Immature natural killer cell (primary cell): ENCODE results near the gene LRRC3. TPM values are rescaled to one million over a fixed set of nuclear protein-coding genes. Genes with fewer than 3 reads are reported as not detected.
"Not testable (repeated sequence)": the region's sequence is repeated elsewhere in the genome, so short reads cannot be mapped to it uniquely, and the experiment has no call there.

Experiments
- DNase-seq, 3 donors: peaks; one replicate each; pipeline ENCODE4 v3.0.0; 2022; ENCODE audit warnings: mixed read lengths in 1 of 3
- H3K27ac Mint-ChIP-seq, 6 donors: one replicate each; pipeline ENCODE4 v1.8.0; 2020; ENCODE audit warnings: mixed read lengths in 6 of 6, mild to moderate bottlenecking in 5 of 6, inconsistent platforms in 4 of 6, moderate library complexity in 3 of 6
- H3K27me3 Mint-ChIP-seq, 3 donors: one replicate each; pipeline ENCODE4 v1.8.0; 2020 to 2021; ENCODE audit warnings: low read depth in 3 of 3, mild to moderate bottlenecking in 3 of 3, mixed read lengths in 3 of 3, moderate library complexity in 3 of 3, inconsistent platforms in 1 of 3
- H3K36me3 Mint-ChIP-seq, 3 donors: one replicate each; pipeline ENCODE4 v1.8.0; 2020; ENCODE audit warnings: mixed read lengths in 3 of 3, inconsistent platforms in 2 of 3, mild to moderate bottlenecking in 2 of 3
- H3K4me1 Mint-ChIP-seq, 2 donors: one replicate each; pipeline ENCODE4 v1.8.0; 2020; ENCODE audit warnings: inconsistent platforms in 2 of 2, mild to moderate bottlenecking in 2 of 2, mixed read lengths in 2 of 2, moderate library complexity in 1 of 2
- H3K4me3 Mint-ChIP-seq, 5 donors: one replicate each; pipeline ENCODE4 v1.8.0; 2020; ENCODE audit warnings: mild to moderate bottlenecking in 5 of 5, mixed read lengths in 5 of 5, inconsistent platforms in 3 of 5, moderate library complexity in 3 of 5
- H3K9me3 Mint-ChIP-seq, 6 donors: one replicate each; pipeline ENCODE4 v1.8.0; 2020; ENCODE audit warnings: mild to moderate bottlenecking in 6 of 6, mixed read lengths in 6 of 6, inconsistent platforms in 4 of 6, moderate library complexity in 3 of 6
- polyA plus RNA-seq, 3 donors: library from polyadenylated mRNA; unstranded; fragments of 300-500 nt; fragmentation: Illumina TruSeq; gene quantifications; one replicate each; pipeline ENCODE4 v1.2.3, GENCODE V29; 2021

Gene LRRC3, protein sequence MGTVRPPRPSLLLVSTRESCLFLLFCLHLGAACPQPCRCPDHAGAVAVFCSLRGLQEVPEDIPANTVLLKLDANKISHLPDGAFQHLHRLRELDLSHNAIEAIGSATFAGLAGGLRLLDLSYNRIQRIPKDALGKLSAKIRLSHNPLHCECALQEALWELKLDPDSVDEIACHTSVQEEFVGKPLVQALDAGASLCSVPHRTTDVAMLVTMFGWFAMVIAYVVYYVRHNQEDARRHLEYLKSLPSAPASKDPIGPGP
- under 1 TPM in 1 of 3 donors, not detected in 2; 0.29 TPM for polyA plus RNA-seq

DNA sequence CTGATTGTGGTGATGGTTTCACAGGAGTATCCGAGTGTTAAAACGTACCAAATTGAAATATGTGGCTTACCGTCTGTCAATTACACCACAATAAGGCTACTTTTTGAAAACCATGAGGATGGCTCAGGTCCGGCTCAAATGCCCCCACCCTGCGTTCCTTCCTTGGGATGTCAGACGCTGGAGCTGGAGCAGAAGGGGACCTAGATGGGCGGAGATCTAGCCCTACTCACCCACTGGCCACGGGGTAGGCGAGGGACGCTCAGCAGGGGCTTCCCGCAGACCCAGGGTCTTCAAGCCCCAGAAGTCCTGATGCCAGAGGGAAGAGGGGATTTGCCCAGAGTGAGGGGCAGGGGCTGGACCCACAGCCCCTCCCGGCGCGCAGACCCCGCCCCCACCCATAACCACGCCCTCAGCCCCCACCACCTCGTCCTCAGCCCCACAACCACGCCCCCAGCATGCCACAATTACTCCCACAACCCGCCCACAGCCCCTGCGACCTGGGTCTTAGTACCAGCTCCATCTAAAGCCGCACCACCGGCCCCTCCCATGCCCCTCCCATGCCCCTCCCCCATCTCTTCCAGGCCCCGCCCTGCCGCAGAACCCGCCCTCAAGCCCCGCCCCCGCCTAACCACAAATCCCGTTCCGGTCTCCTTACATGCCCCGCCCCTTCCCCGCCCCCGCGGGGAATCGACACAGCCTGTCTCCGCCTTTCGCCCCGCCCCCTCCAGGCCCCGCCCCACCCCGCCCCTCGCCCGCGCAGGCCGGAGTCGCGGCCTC, at the start of gene LRRC3:
Gene LRRC3 (plus strand): TSS at position 764 of the 777 bp plus-strand sequence. CDS start 1,135 bp downstream, outside the sequence.
- Mint-ChIP-seq H3K4me3 (peak within 1 kb of the TSS; percentile 76 to 82 (median 78)), H3K27me3 (peaks cover 7 to 15% (median 11%) of the 10 kb centered on the region in 3 donors), H3K4me1 (peaks cover 8 to 10% of the 10 kb centered on the region in 2 donors), H3K36me3 (no peaks in the 10 kb centered on the region), H3K27ac (peak within 1 kb of the TSS in 3 of 6 donors; percentile 54 to 66 (median 59)), H3K9me3 (peaks cover 0 to 6% (median 0%) of the 10 kb centered on the region in 6 donors)
- DNase-seq, result peak; percentile 61 to 71 (median 68)

DNA sequence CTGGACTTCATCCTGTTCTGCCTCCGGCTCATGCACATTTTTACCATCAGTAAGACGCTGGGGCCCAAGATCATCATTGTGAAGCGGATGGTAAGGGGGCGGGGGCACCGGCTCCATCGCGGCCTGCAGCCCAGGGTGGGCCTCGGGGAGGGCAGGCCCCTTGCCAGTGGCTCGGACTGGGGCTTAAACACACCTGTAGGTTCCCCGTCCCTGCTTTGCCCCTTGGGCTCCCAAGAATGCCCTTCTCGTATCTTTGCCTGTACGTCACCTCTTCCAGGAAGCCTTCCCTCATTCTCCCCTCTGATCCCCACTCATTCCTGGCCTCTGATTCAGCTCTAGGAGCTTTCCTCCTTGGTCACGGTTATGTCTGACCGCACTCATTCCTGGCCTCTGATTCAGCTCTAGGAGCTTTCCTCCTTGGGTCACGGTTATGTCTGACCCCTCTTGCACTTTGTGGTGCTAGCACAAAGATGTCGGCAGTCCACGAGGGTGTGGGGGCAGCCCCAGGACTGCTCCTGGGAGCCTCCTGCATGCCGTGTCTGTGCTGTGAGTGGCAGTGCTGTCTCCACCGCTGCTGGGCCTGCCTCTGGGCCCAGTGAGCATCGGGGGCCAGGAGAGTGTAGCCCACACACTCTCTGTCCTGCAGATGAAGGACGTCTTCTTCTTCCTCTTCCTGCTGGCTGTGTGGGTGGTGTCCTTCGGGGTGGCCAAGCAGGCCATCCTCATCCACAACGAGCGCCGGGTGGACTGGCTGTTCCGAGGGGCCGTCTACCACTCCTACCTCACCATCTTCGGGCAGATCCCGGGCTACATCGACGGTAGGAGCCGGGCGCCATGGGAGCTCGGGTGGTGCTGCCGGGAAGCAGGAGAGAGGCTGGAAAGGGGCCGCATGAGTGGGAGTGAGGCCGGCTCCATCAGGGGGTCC, 49.1 kb upstream of the LRRC3 start:
- Mint-ChIP-seq H3K9me3 (peaks cover 0 to 4% (median under 1%) of the 10 kb centered on the region in 6 donors), H3K27me3 (peaks cover 0 to 3% (median 0%) of the 10 kb centered on the region in 3 donors), H3K4me3 (no peak overlapping the region), H3K27ac (peak overlapping the region in 3 of 6 donors; percentile 12 to 45 (median 43)), H3K4me1 (no peaks in the 10 kb centered on the region), H3K36me3 (peaks cover 6 to 21% (median 15%) of the 10 kb centered on the region in 3 donors)
- no peak for DNase-seq

GRCh38 chr21:44406953-44407352, 48.4 kb upstream of the LRRC3 start:
- H3K36me3 Mint-ChIP-seq, result peaks cover 6 to 21% (median 19%) of the 10 kb centered on the region in 3 donors
- no peak overlapping the region for H3K4me3 Mint-ChIP-seq
- H3K27me3 Mint-ChIP-seq, result no peaks in the 10 kb centered on the region
- H3K4me1 Mint-ChIP-seq, result no peaks in the 10 kb centered on the region
- DNase-seq, result no peak
- H3K27ac Mint-ChIP-seq, result peak overlapping the region in 3 of 6 donors; percentile 46 to 89 (median 51)
- peaks cover 0 to 4% (median under 1%) of the 10 kb centered on the region in 6 donors for H3K9me3 Mint-ChIP-seq

DNA sequence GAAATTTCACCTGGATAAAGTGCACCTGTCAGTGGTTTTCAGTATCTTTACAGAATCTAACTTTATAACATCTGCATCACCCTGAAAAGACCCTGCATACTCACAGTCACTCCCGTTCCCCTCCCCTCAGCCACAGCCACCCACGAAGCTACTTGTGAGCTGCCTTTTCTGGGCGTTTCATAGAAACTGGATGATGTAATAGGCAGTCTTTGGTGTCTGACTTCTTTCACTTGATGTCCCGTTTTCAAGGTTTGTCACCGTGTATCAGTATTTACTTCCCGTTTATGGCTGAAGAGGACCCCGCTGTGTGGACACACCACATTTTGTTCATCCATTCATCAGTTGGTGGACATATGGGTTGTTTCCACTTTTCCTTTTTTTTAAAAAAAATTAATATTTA, 47.8 kb upstream of the LRRC3 start:
- H3K9me3 Mint-ChIP-seq, result peaks cover 0 to 4% (median under 1%) of the 10 kb centered on the region in 6 donors
- H3K27ac Mint-ChIP-seq, result peak overlapping the region in 5 of 6 donors; percentile 35 to 78 (median 50)
- DNase-seq, result no peak
- H3K27me3 Mint-ChIP-seq, result no peaks in the 10 kb centered on the region
- peaks cover 6 to 25% (median 24%) of the 10 kb centered on the region in 3 donors for H3K36me3 Mint-ChIP-seq
- H3K4me1 Mint-ChIP-seq, result peaks cover 0 to 2% of the 10 kb centered on the region in 2 donors
- no peak overlapping the region for H3K4me3 Mint-ChIP-seq

DNA sequence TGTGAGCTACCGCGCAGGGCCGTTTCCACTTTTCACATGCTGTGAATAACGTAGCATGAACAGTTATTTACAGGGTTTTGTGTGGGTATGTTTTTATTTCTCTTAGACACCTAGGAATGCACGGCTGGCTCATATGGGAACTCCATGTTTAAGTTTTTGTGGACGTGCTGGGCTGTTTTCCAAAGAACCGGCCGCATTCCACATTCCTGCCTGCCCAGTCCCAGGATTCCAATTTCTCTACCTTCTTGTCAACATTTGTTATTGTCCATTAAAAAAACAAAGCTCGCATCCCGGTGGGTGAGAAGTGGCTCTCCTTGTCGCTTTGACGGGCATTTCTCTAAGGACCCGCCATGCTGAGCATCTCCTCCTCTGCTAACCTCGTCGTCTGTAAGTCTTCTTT, 47.1 kb upstream of the LRRC3 start:
- H3K36me3 Mint-ChIP-seq, result peaks cover 6 to 29% (median 29%) of the 10 kb centered on the region in 3 donors
- peaks cover 0 to 2% of the 10 kb centered on the region in 2 donors for H3K4me1 Mint-ChIP-seq
- H3K4me3 Mint-ChIP-seq, result no peak overlapping the region
- H3K27ac Mint-ChIP-seq, result peak overlapping the region in 2 of 6 donors; percentile 7 to 62
- no peaks in the 10 kb centered on the region for H3K27me3 Mint-ChIP-seq
- DNase-seq, result no peak
- H3K9me3 Mint-ChIP-seq, result peaks cover 0 to 4% (median under 1%) of the 10 kb centered on the region in 6 donors

GRCh38 chr21:44413566-44414290, 41.6 kb upstream of the LRRC3 start:
- Mint-ChIP-seq H3K36me3 (peaks cover 0 to 34% (median 27%) of the 10 kb centered on the region in 3 donors), H3K4me3 (no peak overlapping the region), H3K27ac (no peak overlapping the region), H3K27me3 (peaks cover 0 to 2% (median 1%) of the 10 kb centered on the region in 3 donors), H3K4me1 (peaks cover 0 to 2% of the 10 kb centered on the region in 2 donors), H3K9me3 (peaks cover 0 to 3% (median 0%) of the 10 kb centered on the region in 6 donors)
- DNase-seq, result no peak

DNA sequence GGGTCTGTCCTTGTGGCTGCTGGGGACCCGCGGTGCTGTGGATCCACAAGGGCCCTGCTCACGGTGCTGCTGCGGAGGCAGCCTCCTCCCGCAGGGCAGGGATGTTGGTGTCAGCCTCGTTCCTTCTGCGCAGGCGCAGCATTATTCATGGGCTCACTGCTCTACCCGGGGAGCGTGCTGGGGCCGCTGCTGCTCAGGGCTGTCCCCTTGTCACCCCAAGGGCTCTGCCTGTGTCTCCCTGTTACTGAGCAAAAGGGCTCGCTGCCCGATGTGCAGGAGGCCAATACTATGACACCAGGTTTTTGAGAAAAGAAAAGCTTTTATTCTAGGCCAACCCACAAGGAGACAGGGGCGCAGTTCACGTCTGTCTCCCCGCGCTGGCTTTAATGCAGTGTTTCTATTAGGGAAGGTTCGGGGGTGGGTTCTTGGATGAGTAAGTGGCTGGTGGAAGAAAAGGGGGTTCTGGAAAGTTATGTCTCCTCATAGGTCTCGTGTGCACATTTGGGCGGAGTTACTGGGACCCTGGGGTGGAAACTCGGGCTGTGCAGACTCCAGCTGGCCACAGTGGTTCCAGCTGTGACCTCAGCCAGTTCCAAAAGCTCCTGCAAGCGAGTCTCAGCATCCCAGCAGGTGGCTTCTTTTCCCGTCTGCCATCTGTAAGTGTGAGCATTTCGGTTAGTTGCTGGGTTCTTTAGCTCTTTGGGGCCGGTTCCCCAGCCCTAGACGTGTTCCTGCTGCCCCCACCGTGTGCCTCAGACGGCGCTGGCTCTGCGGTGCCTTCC, 40.8 kb upstream of the LRRC3 start:
- Mint-ChIP-seq H3K9me3 (peaks cover 0 to 2% (median 0%) of the 10 kb centered on the region in 6 donors), H3K4me3 (no peak overlapping the region), H3K36me3 (peaks cover 3 to 30% (median 26%) of the 10 kb centered on the region in 3 donors), H3K4me1 (peaks cover 0 to 4% of the 10 kb centered on the region in 2 donors), H3K27me3 (peaks cover under 1 to 4% (median 2%) of the 10 kb centered on the region in 3 donors), H3K27ac (no peak overlapping the region)
- no peak for DNase-seq

- H3K4me3 Mint-ChIP-seq, result no peak overlapping the region
- H3K4me1 Mint-ChIP-seq, result peaks cover 0 to 6% of the 10 kb centered on the region in 2 donors
- no peak overlapping the region for H3K27ac Mint-ChIP-seq
- peaks cover 0 to 2% (median 0%) of the 10 kb centered on the region in 6 donors for H3K9me3 Mint-ChIP-seq
- H3K36me3 Mint-ChIP-seq, result peaks cover 6 to 28% (median 25%) of the 10 kb centered on the region in 3 donors
- DNase-seq, result no peak
- H3K27me3 Mint-ChIP-seq, result peaks cover 2 to 8% (median 4%) of the 10 kb centered on the region in 3 donors
Observed at GRCh38 chr21:44415073-44416025, 40.0 kb upstream of the LRRC3 start.

- Mint-ChIP-seq H3K27me3 (peaks cover 2 to 8% (median 4%) of the 10 kb centered on the region in 3 donors), H3K4me1 (peaks cover 0 to 6% of the 10 kb centered on the region in 2 donors), H3K9me3 (peaks cover 0 to 2% (median 0%) of the 10 kb centered on the region in 6 donors), H3K27ac (no peak overlapping the region), H3K4me3 (no peak overlapping the region), H3K36me3 (peaks cover 6 to 28% (median 25%) of the 10 kb centered on the region in 3 donors)
- DNase-seq, result no peak
Observed at GRCh38 chr21:44416193-44416592, 39.1 kb upstream of the LRRC3 start.

DNA sequence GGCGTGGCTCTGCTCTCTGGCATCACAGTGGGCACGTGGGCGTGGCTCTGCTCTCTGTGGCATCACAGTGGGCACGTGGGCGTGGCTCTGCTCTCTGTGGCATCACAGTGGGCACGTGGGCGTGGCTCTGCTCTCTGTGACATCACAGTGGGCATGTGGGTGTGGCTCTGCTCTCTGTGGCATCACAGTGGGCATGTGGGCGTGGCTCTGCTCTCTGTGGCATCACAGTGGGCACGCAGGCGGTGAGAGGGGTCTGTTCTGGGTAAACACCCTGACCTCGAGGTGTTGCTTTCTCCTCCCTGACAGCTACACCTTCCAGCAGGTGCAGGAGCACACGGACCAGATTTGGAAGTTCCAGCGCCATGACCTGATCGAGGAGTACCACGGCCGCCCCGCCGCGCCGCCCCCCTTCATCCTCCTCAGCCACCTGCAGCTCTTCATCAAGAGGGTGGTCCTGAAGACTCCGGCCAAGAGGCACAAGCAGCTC, 37.6 kb upstream of the LRRC3 start:
- Mint-ChIP-seq H3K36me3 (peaks cover 6 to 21% (median 11%) of the 10 kb centered on the region in 3 donors), H3K27ac (peak overlapping the region in 1 of 6 donors; percentile 49)
- not testable (repeated sequence) for H3K27me3 Mint-ChIP-seq, H3K4me1 Mint-ChIP-seq, H3K4me3 Mint-ChIP-seq, H3K9me3 Mint-ChIP-seq, DNase-seq
